HepG2 (cell line): ENCODE measurements around the gene GUCY1A2. TPM values are rescaled to one million over a fixed set of nuclear protein-coding genes. Genes with fewer than 3 reads are reported as not detected.

Experiments
- DRAP1 ChIP-seq: IDR thresholded peaks from 2 replicates; pipeline ENCODE4 v1.6.1; 2016; ENCODE audit warnings: missing genetic modification reagents, missing compliant biosample characterization
- MED13 ChIP-seq: sonication (generic); formaldehyde crosslinking; IDR thresholded peaks from 2 replicates; pipeline ENCODE4 v1.5.0; 2020; ENCODE audit warnings: missing genetic modification reagents
- NR2F6 ChIP-seq, 2 experiments: IDR thresholded peaks; 2 replicates each; pipeline ENCODE4 v1.6.1; 2016; ENCODE audit warnings: antibody characterized with exemption in 1 of 2, mild to moderate bottlenecking in 1 of 2
- RFXANK ChIP-seq: IDR thresholded peaks from 2 replicates; pipeline ENCODE4 v1.6.1; 2016
- SIX1 ChIP-seq: sonication (generic); formaldehyde crosslinking; IDR thresholded peaks from 2 replicates; pipeline ENCODE4 v1.4.0; 2020; ENCODE audit warnings: missing genetic modification reagents, borderline replicate concordance
- ZFP36L1 ChIP-seq: sonication (generic); formaldehyde crosslinking; IDR thresholded peaks from 2 replicates; pipeline ENCODE4 v1.8.0; 2022; ENCODE audit warnings: mild to moderate bottlenecking, missing genetic modification reagents, moderate library complexity
- ZNF781 ChIP-seq: sonication (generic); formaldehyde crosslinking; IDR thresholded peaks from 2 replicates; pipeline ENCODE4 v1.5.1; 2020; ENCODE audit warnings: borderline replicate concordance, mild to moderate bottlenecking, missing genetic modification reagents; ENCODE audit errors: not compliant biosample characterization
- polyA plus RNA-seq, 8 experiments: library from polyadenylated mRNA; depleted of rRNA in 3 of 8; stranded (reverse) in 7 of 8; unstranded in 1 of 8; fragments of >200 nt; fragmentation: Illumina TruSeq in 4 of 8; extraction: Trizol in 4 of 8; gene quantifications; 2 replicates each; pipeline versions ENCODE4 v1.2.1 to v1.2.3, GENCODE V29; 2011 to 2016; ENCODE audit warnings: low read depth in 4 of 8, missing spikeins in 1 of 8, mixed read lengths in 1 of 8; ENCODE audit not compliant: insufficient read depth in 1 of 8
- total RNA-seq, 5 experiments: library from RNA; depleted of rRNA; stranded (reverse); fragments of >200 nt; fragmentation: Illumina TruSeq; extraction: Trizol; gene quantifications; 2 replicates each; pipeline ENCODE4 v1.2.3, GENCODE V29; 2016; ENCODE audit warnings: low read depth in 1 of 5
- TF ChIP-seq, protein P1 (sequence below), 2 experiments: fragments of 450-650 bp in 1 of 2; sonication (generic) in 1 of 2; formaldehyde crosslinking in 1 of 2; IDR thresholded peaks; 2 replicates each; pipeline versions ENCODE4 v1.6.1 to v1.8.0; 2016 to 2022; ENCODE audit warnings: antibody characterized with exemption in 1 of 2, mild to moderate bottlenecking in 1 of 2, missing genetic modification reagents in 1 of 2

GUCY1A2 gene
- total and polyA plus RNA-seq, 2 of the 13 experiments (the other 11 are each of a cell fraction or from before 2014, with no cell fraction given) = 0.01 to 0.07 TPM

- TF ChIP-seq, protein P1, sequence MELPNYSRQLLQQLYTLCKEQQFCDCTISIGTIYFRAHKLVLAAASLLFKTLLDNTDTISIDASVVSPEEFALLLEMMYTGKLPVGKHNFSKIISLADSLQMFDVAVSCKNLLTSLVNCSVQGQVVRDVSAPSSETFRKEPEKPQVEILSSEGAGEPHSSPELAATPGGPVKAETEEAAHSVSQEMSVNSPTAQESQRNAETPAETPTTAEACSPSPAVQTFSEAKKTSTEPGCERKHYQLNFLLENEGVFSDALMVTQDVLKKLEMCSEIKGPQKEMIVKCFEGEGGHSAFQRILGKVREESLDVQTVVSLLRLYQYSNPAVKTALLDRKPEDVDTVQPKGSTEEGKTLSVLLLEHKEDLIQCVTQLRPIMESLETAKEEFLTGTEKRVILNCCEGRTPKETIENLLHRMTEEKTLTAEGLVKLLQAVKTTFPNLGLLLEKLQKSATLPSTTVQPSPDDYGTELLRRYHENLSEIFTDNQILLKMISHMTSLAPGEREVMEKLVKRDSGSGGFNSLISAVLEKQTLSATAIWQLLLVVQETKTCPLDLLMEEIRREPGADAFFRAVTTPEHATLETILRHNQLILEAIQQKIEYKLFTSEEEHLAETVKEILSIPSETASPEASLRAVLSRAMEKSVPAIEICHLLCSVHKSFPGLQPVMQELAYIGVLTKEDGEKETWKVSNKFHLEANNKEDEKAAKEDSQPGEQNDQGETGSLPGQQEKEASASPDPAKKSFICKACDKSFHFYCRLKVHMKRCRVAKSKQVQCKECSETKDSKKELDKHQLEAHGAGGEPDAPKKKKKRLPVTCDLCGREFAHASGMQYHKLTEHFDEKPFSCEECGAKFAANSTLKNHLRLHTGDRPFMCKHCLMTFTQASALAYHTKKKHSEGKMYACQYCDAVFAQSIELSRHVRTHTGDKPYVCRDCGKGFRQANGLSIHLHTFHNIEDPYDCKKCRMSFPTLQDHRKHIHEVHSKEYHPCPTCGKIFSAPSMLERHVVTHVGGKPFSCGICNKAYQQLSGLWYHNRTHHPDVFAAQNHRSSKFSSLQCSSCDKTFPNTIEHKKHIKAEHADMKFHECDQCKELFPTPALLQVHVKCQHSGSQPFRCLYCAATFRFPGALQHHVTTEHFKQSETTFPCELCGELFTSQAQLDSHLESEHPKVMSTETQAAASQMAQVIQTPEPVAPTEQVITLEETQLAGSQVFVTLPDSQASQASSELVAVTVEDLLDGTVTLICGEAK (IDR thresholded peaks at IDR 0.05) = no peak
- TF ChIP-seq, protein P1 (CRISPR knock-in tag; IDR thresholded peaks at IDR 0.05) = no peak
- no peak for TF ChIP-seq ZFP36L1 (CRISPR knock-in tag)
- TF ChIP-seq NR2F6 (IDR thresholded peaks at IDR 0.05) = no peak
- no peak for TF ChIP-seq NR2F6 (CRISPR knock-in tag; IDR thresholded peaks at IDR 0.05)
- TF ChIP-seq DRAP1 (CRISPR knock-in tag) = no peak
- no peak for TF ChIP-seq SIX1 (CRISPR knock-in tag)
- no peak for TF ChIP-seq ZNF781
- no peak for TF ChIP-seq MED13 (CRISPR knock-in tag)
- TF ChIP-seq RFXANK (CRISPR knock-in tag) = no peak
Observed at GRCh38 chr11:106914409-106914808, 103.9 kb downstream of the GUCY1A2 start (continued).
